Measurements from ENCODE around the gene ELFN1. TPM values are rescaled to one million over a fixed set of nuclear protein-coding genes. Genes with fewer than 3 reads are reported as not detected.

The ELFN1 gene
- total RNA-seq, 4 donors from 2014 or later = 0.42 to 3.7 (median 1.3) TPM

GRCh38 chr7:1641661-1642260 is 28.3 kb upstream of the ELFN1 start:
- H3K36me3 ChIP-seq = no peaks in the 10 kb centered on the region
- peaks cover 0 to 18% (median 0%) of the 10 kb centered on the region in 3 donors for H3K9me3 ChIP-seq
- no peak overlapping the region for H3K4me3 ChIP-seq
- H3K27me3 ChIP-seq = peaks cover 95% of the 10 kb centered on the region
- ATAC-seq = no peak
- H3K27ac ChIP-seq = no peak overlapping the region
- no peak for TF ChIP-seq CTCF (IDR thresholded peaks at IDR 0.05)
- no peak for TF ChIP-seq EP300 (IDR thresholded peaks at IDR 0.05)
- TF ChIP-seq POLR2A (IDR thresholded peaks at IDR 0.05) = no peak
- no peak for TF ChIP-seq POLR2AphosphoS5 (IDR thresholded peaks at IDR 0.05)
- WGBS, 2 donors (ENCODE audit: low coverage in 1 of 2) = 55 to 58% methylated on average over 2 to 5 of the region's 16 CpGs
- H3K4me1 ChIP-seq = no peaks in the 10 kb centered on the region

- Histone ChIP-seq H3K4me3 (no peak overlapping the region), H3K27ac (no peak overlapping the region), H3K36me3 (no peaks in the 10 kb centered on the region), H3K9me3 (peaks cover 0 to 12% (median 0%) of the 10 kb centered on the region in 3 donors), H3K27me3 (peaks cover 100% of the 10 kb centered on the region), H3K4me1 (peaks cover 0 to 1% (median 0%) of the 10 kb centered on the region in 3 donors)
- no peak for ATAC-seq
- TF ChIP-seq POLR2AphosphoS5 (IDR thresholded peaks at IDR 0.05) (no peak), EP300 (IDR thresholded peaks at IDR 0.05) (no peak), CTCF (IDR thresholded peaks at IDR 0.05) (no peak), POLR2A (IDR thresholded peaks at IDR 0.05) (no peak)
- WGBS, 2 donors (ENCODE audit: low coverage in 1 of 2) = 4% methylated on average over 4 to 5 of the region's 14 CpGs
These were observed 27.8 kb upstream of the ELFN1 start for GRCh38 chr7:1642291-1642731.

- Histone ChIP-seq H3K4me3 (no peak overlapping the region), H3K27me3 (peaks cover 100% of the 10 kb centered on the region), H3K9me3 (peaks cover 0 to under 1% (median 0%) of the 10 kb centered on the region in 3 donors), H3K27ac (no peak overlapping the region), H3K36me3 (no peaks in the 10 kb centered on the region), H3K4me1 (peaks cover 0 to 13% (median 0%) of the 10 kb centered on the region in 3 donors)
- no peak for TF ChIP-seq POLR2A (IDR thresholded peaks at IDR 0.05)
- TF ChIP-seq CTCF (IDR thresholded peaks at IDR 0.05) = no peak
- TF ChIP-seq POLR2AphosphoS5 (IDR thresholded peaks at IDR 0.05) = no peak
- no peak for TF ChIP-seq EP300 (IDR thresholded peaks at IDR 0.05)
- no peak for ATAC-seq
- WGBS, 2 donors (ENCODE audit: low coverage in 1 of 2) = 92 to 100% methylated on average over 1 to 5 of the region's 11 CpGs
These were observed 26.6 kb upstream of the ELFN1 start for GRCh38 chr7:1643270-1644092.

- Histone ChIP-seq H3K9me3 (no peaks in the 10 kb centered on the region), H3K27me3 (peaks cover 100% of the 10 kb centered on the region), H3K27ac (no peak overlapping the region), H3K36me3 (no peaks in the 10 kb centered on the region), H3K4me3 (no peak overlapping the region), H3K4me1 (peaks cover 0 to 18% (median 0%) of the 10 kb centered on the region in 3 donors)
- WGBS, 2 donors (ENCODE audit: low coverage in 1 of 2) = 92 to 100% methylated on average over 1 to 4 of the region's 23 CpGs
- no peak for TF ChIP-seq POLR2A (IDR thresholded peaks at IDR 0.05)
- TF ChIP-seq EP300 (IDR thresholded peaks at IDR 0.05) = no peak
- no peak for TF ChIP-seq CTCF (IDR thresholded peaks at IDR 0.05)
- TF ChIP-seq POLR2AphosphoS5 (IDR thresholded peaks at IDR 0.05) = no peak
- no peak for ATAC-seq
These were observed 25.6 kb upstream of the ELFN1 start for GRCh38 chr7:1644341-1645070.

All from gastroesophageal sphincter (tissue), 4 donors.